HG02588 (cell line): ENCODE data around the gene CACFD1.

Source experiments
- ATAC-seq: cut with Tn5 transposase; IDR thresholded peaks from one replicate; pipeline ENCODE4 v1.9.1; 2021; ENCODE audit warnings: mild to moderate bottlenecking, moderate library complexity; ENCODE audit not compliant: unreplicated experiment

The CACFD1 gene

GRCh38 chr9:133478851-133479711 lies 19.3 kb downstream of the CACFD1 start, which contains the start of gene SLC2A6:
SLC2A6 (minus strand) TSS chr9:133479099; CDS start chr9:133479059, 40 bp downstream.
- peak; percentile 82 for ATAC-seq

- ATAC-seq = no peak
Observed at GRCh38 chr9:133483611-133484010, 23.8 kb downstream of the CACFD1 start.

- no peak for ATAC-seq
Observed at GRCh38 chr9:133484671-133485437, 25.1 kb downstream of the CACFD1 start.

- ATAC-seq = no peak
Observed at GRCh38 chr9:133485531-133486260, 25.9 kb downstream of the CACFD1 start.

GRCh38 chr9:133487331-133487725 lies 27.6 kb downstream of the CACFD1 start:
- ATAC-seq = no peak

- no peak for ATAC-seq
Observed at GRCh38 chr9:133488686-133489252, 29.0 kb downstream of the CACFD1 start.

- no peak for ATAC-seq
Observed at GRCh38 chr9:133489253-133490190, 29.7 kb downstream of the CACFD1 start.

DNA sequence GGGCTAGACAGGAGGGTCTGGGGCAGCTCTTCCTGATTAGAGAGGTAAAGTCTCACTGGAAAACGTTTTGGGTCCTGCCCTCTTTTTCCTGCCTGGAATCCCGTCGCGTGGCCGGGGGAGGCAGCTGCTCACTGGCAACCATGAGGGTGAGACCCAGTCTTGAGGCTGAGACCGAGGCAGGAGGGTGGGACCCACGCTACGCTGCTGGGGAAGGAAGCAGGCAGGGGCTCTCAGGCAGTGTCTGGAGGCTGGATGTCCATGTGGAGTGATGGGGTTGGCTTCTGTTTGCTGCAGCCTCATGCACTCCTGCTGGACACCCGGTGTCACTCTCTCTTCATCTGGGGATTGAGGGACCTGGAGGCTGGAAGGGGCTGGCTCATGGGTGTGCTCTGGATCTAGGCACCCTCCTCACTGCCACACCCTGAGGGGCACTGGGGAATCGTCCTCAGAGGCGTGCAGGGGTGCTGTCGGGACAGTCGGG lies 30.5 kb downstream of the CACFD1 start:
- no peak for ATAC-seq

GRCh38 chr9:133490865-133491655 lies 31.3 kb downstream of the CACFD1 start:
- ATAC-seq = no peak

- ATAC-seq = no peak
Observed at GRCh38 chr9:133491656-133491925, 31.8 kb downstream of the CACFD1 start.

DNA sequence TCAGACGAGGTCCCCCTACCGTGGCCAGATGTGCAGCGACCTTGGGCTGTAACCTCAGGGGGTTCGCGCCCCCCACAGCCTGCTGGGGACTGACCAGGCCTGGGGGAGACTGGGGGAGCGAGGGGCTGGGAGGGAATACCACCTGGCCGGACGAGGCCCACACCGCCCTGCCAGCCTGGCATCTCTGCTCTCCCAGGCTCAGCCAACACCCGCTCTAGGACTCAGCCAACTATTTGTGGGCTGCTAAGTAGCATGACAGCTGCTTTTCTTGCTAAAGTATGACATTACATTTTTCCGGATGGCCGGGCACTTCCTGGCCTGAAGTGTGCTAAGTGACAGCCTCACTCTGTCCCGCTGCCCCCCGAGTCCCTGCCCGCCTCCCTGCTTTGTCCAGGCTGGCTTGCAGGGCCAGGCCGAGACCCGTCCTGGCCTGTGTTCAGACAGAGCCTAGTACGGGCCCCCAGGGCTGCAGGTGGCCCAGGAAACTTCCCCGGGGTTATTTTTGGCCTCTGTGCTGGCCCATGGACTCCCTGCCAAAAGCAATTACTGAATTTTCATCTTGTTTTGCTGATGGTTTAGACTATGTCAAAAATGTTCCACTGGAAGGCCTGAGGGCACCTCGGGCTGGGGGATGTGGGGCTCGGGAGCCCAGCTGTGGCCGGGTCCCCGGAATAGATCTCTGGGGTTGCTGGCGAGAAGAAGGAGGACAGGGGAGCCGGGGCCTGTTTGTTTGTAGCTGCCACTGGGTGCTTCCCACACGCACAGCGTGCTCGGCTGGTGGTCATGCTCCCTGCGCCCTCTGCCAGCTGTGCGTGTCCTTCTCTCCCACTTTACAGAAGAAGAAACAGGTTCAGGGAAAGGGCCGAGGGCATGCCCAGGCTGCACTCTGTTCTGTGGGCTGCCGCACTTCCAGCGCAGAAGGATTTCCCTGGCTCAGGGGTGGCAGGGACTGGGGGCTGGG lies 32.6 kb downstream of the CACFD1 start:
- ATAC-seq = no peak

DNA sequence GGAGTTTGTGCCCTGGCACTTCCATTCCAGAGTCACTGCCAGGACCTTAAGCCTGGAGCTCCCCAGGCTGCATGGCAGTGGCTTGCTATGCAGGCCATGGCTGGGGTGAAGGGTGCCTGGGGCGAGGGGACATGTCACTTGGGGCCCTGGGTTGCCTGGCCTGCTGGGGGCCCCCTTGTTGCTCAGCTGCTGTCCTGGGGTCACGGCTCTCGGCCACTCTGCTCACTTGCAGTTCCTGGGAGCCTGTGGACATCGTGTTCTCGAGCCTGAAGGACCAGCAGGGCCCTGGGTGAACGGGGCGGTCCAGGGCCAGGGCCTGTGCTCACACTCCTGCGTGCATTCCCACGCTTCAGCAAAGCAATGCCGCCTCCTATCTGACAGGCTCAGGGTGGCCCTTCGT lies 33.6 kb downstream of the CACFD1 start:
- ATAC-seq = no peak

GRCh38 chr9:133493845-133494540 lies 34.2 kb downstream of the CACFD1 start:
- no peak for ATAC-seq

- no peak for ATAC-seq
Observed at GRCh38 chr9:133494636-133495326, 35.0 kb downstream of the CACFD1 start.

GRCh38 chr9:133495327-133496293 lies 35.8 kb downstream of the CACFD1 start:
- ATAC-seq = no peak
